Left ventricle myocardium superior (tissue), 1 donor: Measurements from ENCODE around the gene DCX. TPM values are rescaled to one million over a fixed set of nuclear protein-coding genes. Genes with fewer than 3 reads are reported as not detected.
A peak's percentile ranks its signal among the peaks of the same experiment; 100 is the strongest.

Experiments used
- ATAC-seq: fragments of 200-7000 bp; cut with Tn5 transposase; one replicate; pipeline ENCODE4 v1.9.1; 2020; ENCODE audit warnings: mild to moderate bottlenecking, moderate library complexity
- DNase-seq: peaks from one replicate; pipeline ENCODE4 v3.0.0-alpha.2; 2020
- intact Hi-C: fragments of 100-400 bp; cut with micrococcal nuclease; formaldehyde crosslinking; loops from one replicate; pipeline ENCODE4 v1.11.0; 2022
- total RNA-seq: library from RNA; stranded (reverse); fragmentation: NEBNext Ultra II Directional; extraction: Animal tissue kit (Norgen Biotek cat#: 25700); gene quantifications from one replicate; pipeline ENCODE4 v1.2.1, GENCODE V29; 2021
- donor health status: DM: no; HTN: yes; CAD: no; lungs with severe emphysema.

Gene DCX
- total RNA-seq, 1 donor from 2014 or later = not detected

GRCh38 chrX:111336141-111336540 is 75.9 kb downstream of the DCX start:
- intact Hi-C loops = no loop called here
- DNase-seq = no peak
- ATAC-seq = no peak

- DNase-seq (no peak), ATAC-seq (no peak)
- intact Hi-C loops = no loop called here
Measured at GRCh38 chrX:111329370-111329769, 82.6 kb downstream of the DCX start.

GRCh38 chrX:111328858-111329257 is 83.1 kb downstream of the DCX start:
- no peak for ATAC-seq
- DNase-seq = no peak
- intact Hi-C loops = no loop called here

GRCh38 chrX:111322231-111322855 is 89.6 kb downstream of the DCX start:
- ATAC-seq = no peak

GRCh38 chrX:111319451-111319850 is 92.5 kb downstream of the DCX start:
- DNase-seq = no peak
- intact Hi-C loops = no loop called here
- ATAC-seq = no peak

More at GRCh38 chrX:111322231-111322855, 89.6 kb downstream of the DCX start:
- DNase-seq = no peak
- intact Hi-C loops = no loop called here

- intact Hi-C loops = no loop called here
- ATAC-seq (no peak), DNase-seq (no peak)
Measured at GRCh38 chrX:111318901-111319300, 93.1 kb downstream of the DCX start.

- DNase-seq (no peak), ATAC-seq (no peak)
- intact Hi-C loops = no loop called here
Measured at GRCh38 chrX:111309083-111309482, 102.9 kb downstream of the DCX start.

- intact Hi-C loops = no loop called here
- no peak for ATAC-seq
- no peak for DNase-seq
Measured at GRCh38 chrX:111308039-111308438, 104.0 kb downstream of the DCX start.

- ATAC-seq (no peak), DNase-seq (no peak)
- intact Hi-C loops = no loop called here
Measured at GRCh38 chrX:111302284-111302683, 109.7 kb downstream of the DCX start.

GRCh38 chrX:111288841-111289240 is 123.2 kb downstream of the DCX start:
- intact Hi-C loops = no loop called here
- no peak for DNase-seq
- ATAC-seq = no peak

GRCh38 chrX:111284631-111285293 is 127.2 kb downstream of the DCX start:
- intact Hi-C loops = no loop called here
- DNase-seq = no peak
- ATAC-seq = no peak

GRCh38 chrX:111283446-111283845 is 128.5 kb downstream of the DCX start:
- ATAC-seq (no peak), DNase-seq (no peak)
- intact Hi-C loops = no loop called here

- DNase-seq = no peak
- intact Hi-C loops = no loop called here
- no peak for ATAC-seq
Measured at GRCh38 chrX:111282991-111283390, 129.0 kb downstream of the DCX start.

- intact Hi-C loops = no loop called here
- DNase-seq = no peak
Measured at GRCh38 chrX:111282139-111282538, 129.9 kb downstream of the DCX start.

GRCh38 chrX:111270339-111270738 is 141.7 kb downstream of the DCX start, which contains the start of gene CAPN6:
TSS of gene CAPN6 (minus strand) at chrX:111270483. CDS start at chrX:111263936, 6,547 bp downstream.
- intact Hi-C loops = no loop called here
- ATAC-seq (no peak), DNase-seq (peak; percentile 18)

More at GRCh38 chrX:111282139-111282538, 129.9 kb downstream of the DCX start:
- ATAC-seq = no peak

- ATAC-seq (no peak), DNase-seq (no peak)
- intact Hi-C loops = loop anchor here (10.0 kb wide), 1 partner anchor 176 kb away; no protein-coding TSS in a partner anchor
Measured at GRCh38 chrX:111268506-111268905, 143.5 kb downstream of the DCX start.

GRCh38 chrX:111265486-111265885 is 146.5 kb downstream of the DCX start:
- ATAC-seq (no peak), DNase-seq (no peak)
- intact Hi-C loops = loop anchor here (10.0 kb wide), 1 partner anchor 179 kb away; no protein-coding TSS in a partner anchor

- intact Hi-C loops = loop anchor here (10.0 kb wide), 1 partner anchor 180 kb away; no protein-coding TSS in a partner anchor
- DNase-seq = no peak
- no peak for ATAC-seq
Measured at GRCh38 chrX:111264385-111264784, 147.6 kb downstream of the DCX start.

- ATAC-seq = no peak
- intact Hi-C loops = loop anchor here (10.0 kb wide), 1 partner anchor 183 kb away; no protein-coding TSS in a partner anchor
- no peak for DNase-seq
Measured at GRCh38 chrX:111262086-111262485, 149.9 kb downstream of the DCX start.

- ATAC-seq (no peak), DNase-seq (no peak)
- intact Hi-C loops = loop anchor here (10.0 kb wide), 1 partner anchor 184 kb away; no protein-coding TSS in a partner anchor
Measured at GRCh38 chrX:111260451-111260850, 151.5 kb downstream of the DCX start.

- intact Hi-C loops = no loop called here
- no peak for ATAC-seq
Measured at GRCh38 chrX:111259559-111259958, 152.4 kb downstream of the DCX start.

More at GRCh38 chrX:111259559-111259958, 152.4 kb downstream of the DCX start:
- no peak for DNase-seq
